WTC11 (cell line): ENCODE measurements around the gene SPATC1L. TPM values are rescaled to one million over a fixed set of nuclear protein-coding genes. Genes with fewer than 3 reads are reported as not detected.

Source experiments
- ATAC-seq: fragments of 200-7000 bp; cut with Tn5 transposase; 2 replicates; pipeline ENCODE4 v1.10.0; 2021; ENCODE audit warnings: mild to moderate bottlenecking, moderate library complexity
- CTCF ChIA-PET: fragments of 300-600 bp; sonication (Branson Sonifier 250); formaldehyde crosslinking; loops from one replicate; lab custom pipeline; 2021; ENCODE audit warnings: antibody characterized with exemption; lab: Charles Lee
- POLR2A ChIA-PET: fragments of 350-600 bp; sonication (Branson Sonifier 250); formaldehyde crosslinking; loops from one replicate; lab custom pipeline; 2021; ENCODE audit warnings: antibody characterized with exemption; lab: Charles Lee
- DNase-seq: peaks from one replicate; pipeline ENCODE4 v3.0.0; 2021; ENCODE audit warnings: low spot score
- H3K27ac Mint-ChIP-seq: 2 replicates; pipeline ENCODE4 v1.8.0; 2021; ENCODE audit warnings: mixed read lengths
- H3K27me3 Mint-ChIP-seq: 2 replicates; pipeline ENCODE4 v1.8.0; 2021; ENCODE audit warnings: low read depth, mild to moderate bottlenecking, moderate library complexity, mixed read lengths
- H3K36me3 Mint-ChIP-seq: 2 replicates; pipeline ENCODE4 v1.8.0; 2021; ENCODE audit warnings: mixed read lengths
- H3K4me1 Mint-ChIP-seq: 2 replicates; pipeline ENCODE4 v1.8.0; 2022; ENCODE audit warnings: mixed read lengths
- H3K4me3 Mint-ChIP-seq: 2 replicates; pipeline ENCODE4 v1.8.0; 2021; ENCODE audit warnings: mild to moderate bottlenecking, moderate library complexity, mixed read lengths
- H3K9me3 Mint-ChIP-seq: 2 replicates; pipeline ENCODE4 v1.8.0; 2021; ENCODE audit warnings: mixed read lengths
- ATF6 ChIP-seq: sonication (generic); formaldehyde crosslinking; IDR thresholded peaks from 2 replicates; pipeline ENCODE4 v1.8.1; 2023; ENCODE audit warnings: mild to moderate bottlenecking, missing genetic modification reagents
- CBFB ChIP-seq: sonication (generic); formaldehyde crosslinking; IDR thresholded peaks from 2 replicates; pipeline ENCODE4 v1.8.1; 2022; ENCODE audit warnings: mild to moderate bottlenecking, low read depth, missing genetic modification reagents
- CREM ChIP-seq: sonication (generic); formaldehyde crosslinking; IDR thresholded peaks from 2 replicates; pipeline ENCODE4 v1.8.1; 2022; ENCODE audit warnings: mild to moderate bottlenecking, missing genetic modification reagents, moderate library complexity
- E2F1 ChIP-seq: sonication (generic); formaldehyde crosslinking; IDR thresholded peaks from 2 replicates; pipeline ENCODE4 v1.8.0; 2022; ENCODE audit warnings: mild to moderate bottlenecking, missing genetic modification reagents
- E2F5 ChIP-seq: sonication (generic); formaldehyde crosslinking; IDR thresholded peaks from 2 replicates; pipeline ENCODE4 v1.8.1; 2022; ENCODE audit warnings: mild to moderate bottlenecking, moderate library complexity, missing genetic modification reagents
- ELF4 ChIP-seq: sonication (generic); formaldehyde crosslinking; IDR thresholded peaks from 2 replicates; pipeline ENCODE4 v1.8.1; 2022; ENCODE audit warnings: low read depth, mild to moderate bottlenecking, moderate library complexity, missing genetic modification reagents
- FOXK1 ChIP-seq: sonication (generic); formaldehyde crosslinking; IDR thresholded peaks from 2 replicates; pipeline ENCODE4 v1.8.0; 2022; ENCODE audit warnings: mild to moderate bottlenecking, moderate library complexity, missing genetic modification reagents
- GABPB1 ChIP-seq: sonication (generic); formaldehyde crosslinking; IDR thresholded peaks from 2 replicates; pipeline ENCODE4 v1.8.1; 2023; ENCODE audit warnings: mild to moderate bottlenecking, missing genetic modification reagents
- HMGA2 ChIP-seq: fragments of 250-450 bp; sonication (Bioruptor Pico); IDR thresholded peaks from 2 replicates; pipeline ENCODE4 v1.4.0; 2021; ENCODE audit warnings: mild to moderate bottlenecking, moderate library complexity
- HMGXB4 ChIP-seq: sonication (generic); formaldehyde crosslinking; IDR thresholded peaks from 2 replicates; pipeline ENCODE4 v1.8.1; 2023; ENCODE audit warnings: mild to moderate bottlenecking, moderate library complexity, missing genetic modification reagents
- MYBL2 ChIP-seq: sonication (generic); formaldehyde crosslinking; IDR thresholded peaks from 2 replicates; pipeline ENCODE4 v1.8.1; 2023; ENCODE audit warnings: mild to moderate bottlenecking, moderate library complexity, missing genetic modification reagents
- NFATC4 ChIP-seq: fragments of 250-450 bp; sonication (Bioruptor Pico); IDR thresholded peaks from 2 replicates; pipeline ENCODE4 v1.9.0; 2021; ENCODE audit warnings: mild to moderate bottlenecking
- NFYB ChIP-seq: sonication (generic); formaldehyde crosslinking; conservative IDR thresholded peaks from 2 replicates; pipeline ENCODE4 v1.8.0; 2022; ENCODE audit warnings: low read depth, missing genetic modification reagents
- NR3C1 ChIP-seq: sonication (generic); formaldehyde crosslinking; conservative IDR thresholded peaks from 2 replicates; pipeline ENCODE4 v1.8.1; 2023; ENCODE audit warnings: low read depth, mild to moderate bottlenecking, missing genetic modification reagents
- PRRX2 ChIP-seq: fragments of 250-450 bp; sonication (Bioruptor Pico); IDR thresholded peaks from 2 replicates; pipeline ENCODE4 v1.8.0; 2021; ENCODE audit warnings: mild to moderate bottlenecking
- RORB ChIP-seq: fragments of 250-450 bp; sonication (Bioruptor Pico); IDR thresholded peaks from 2 replicates; pipeline ENCODE4 v1.9.0; 2021; ENCODE audit warnings: mild to moderate bottlenecking
- STAT6 ChIP-seq: sonication (generic); formaldehyde crosslinking; conservative IDR thresholded peaks from 2 replicates; pipeline ENCODE4 v1.8.1; 2023; ENCODE audit warnings: mild to moderate bottlenecking, low read depth, missing genetic modification reagents, moderate library complexity
- USF1 ChIP-seq: sonication (generic); formaldehyde crosslinking; IDR thresholded peaks from 2 replicates; pipeline ENCODE4 v1.8.0; 2022; ENCODE audit warnings: mild to moderate bottlenecking, missing genetic modification reagents
- ZBTB21 ChIP-seq: sonication (generic); formaldehyde crosslinking; IDR thresholded peaks from 2 replicates; pipeline ENCODE4 v1.8.1; 2023; ENCODE audit warnings: mild to moderate bottlenecking, missing genetic modification reagents, borderline replicate concordance
- ZNF512 ChIP-seq: sonication (generic); formaldehyde crosslinking; IDR thresholded peaks from 2 replicates; pipeline ENCODE4 v1.8.1; 2022; ENCODE audit warnings: missing genetic modification reagents, borderline replicate concordance
- total RNA-seq: library from RNA; stranded (reverse); gene quantifications from 3 replicates; pipeline ENCODE4 v1.2.3, GENCODE V29; 2021
- TF ChIP-seq, protein P1 (sequence below): fragments of 250-450 bp; sonication (Bioruptor Pico); IDR thresholded peaks from 2 replicates; pipeline ENCODE4 v2.1.2; 2022; ENCODE audit warnings: mild to moderate bottlenecking, moderate library complexity

Gene SPATC1L
- total RNA-seq, 1 experiment from 2014 or later, result 61.7 TPM

DNA sequence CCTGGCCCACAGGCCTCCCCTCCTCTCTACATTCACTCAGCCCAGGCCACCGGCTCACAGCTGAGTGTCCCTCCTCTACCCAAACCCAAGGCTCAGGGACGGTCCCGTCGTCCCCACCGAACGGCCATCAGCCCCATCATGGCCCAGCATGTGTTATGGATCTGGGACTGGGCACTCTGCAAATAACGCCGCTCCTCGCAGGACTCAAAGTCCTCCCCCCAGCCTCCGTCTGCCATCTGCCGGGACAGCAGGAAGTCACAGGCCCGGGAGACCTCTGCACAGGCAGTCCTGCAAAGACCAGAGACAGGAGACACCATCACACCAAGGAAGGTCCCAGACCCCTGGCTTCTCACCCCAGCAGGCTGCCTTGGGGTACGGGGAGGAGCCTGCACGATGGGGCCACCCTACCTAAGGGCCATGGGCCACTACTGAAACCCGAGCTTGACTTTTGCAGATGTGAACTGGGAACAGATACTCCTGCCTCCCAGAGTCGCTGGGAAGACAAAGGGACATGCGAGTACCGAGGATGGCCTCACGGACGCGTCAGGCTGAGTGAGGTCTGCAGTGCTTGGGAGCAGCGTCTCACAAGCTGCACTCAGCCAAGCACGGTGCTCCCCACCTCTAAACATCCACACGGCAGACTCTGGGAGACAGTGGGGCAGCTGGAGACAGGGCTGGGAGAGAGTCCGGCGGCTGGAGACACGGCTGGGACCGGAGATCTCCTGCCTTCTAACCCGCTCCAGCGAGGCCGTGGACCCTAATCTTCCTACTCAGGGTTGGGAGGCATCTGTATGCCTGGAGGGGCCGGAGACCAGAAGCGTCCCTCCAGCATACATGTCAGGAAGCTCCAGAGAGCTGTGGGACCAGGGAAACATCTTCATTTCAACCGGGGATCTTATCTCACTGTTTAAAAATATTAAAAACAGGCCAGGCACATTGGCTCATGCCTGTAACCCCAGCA is 10.4 kb upstream of the SPATC1L start (continued):
- TF ChIP-seq, protein P1, sequence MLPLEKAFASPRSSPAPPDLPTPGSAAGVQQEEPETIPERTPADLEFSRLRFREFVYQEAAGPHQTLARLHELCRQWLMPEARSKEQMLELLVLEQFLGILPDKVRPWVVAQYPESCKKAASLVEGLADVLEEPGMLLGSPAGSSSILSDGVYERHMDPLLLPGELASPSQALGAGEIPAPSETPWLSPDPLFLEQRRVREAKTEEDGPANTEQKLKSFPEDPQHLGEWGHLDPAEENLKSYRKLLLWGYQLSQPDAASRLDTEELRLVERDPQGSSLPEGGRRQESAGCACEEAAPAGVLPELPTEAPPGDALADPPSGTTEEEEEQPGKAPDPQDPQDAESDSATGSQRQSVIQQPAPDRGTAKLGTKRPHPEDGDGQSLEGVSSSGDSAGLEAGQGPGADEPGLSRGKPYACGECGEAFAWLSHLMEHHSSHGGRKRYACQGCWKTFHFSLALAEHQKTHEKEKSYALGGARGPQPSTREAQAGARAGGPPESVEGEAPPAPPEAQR, result no peak

GRCh38 chr21:46193829-46194373 is 9.6 kb upstream of the SPATC1L start:
- H3K36me3 Mint-ChIP-seq, result peaks cover 59% of the 10 kb centered on the region
- ChIA-PET POLR2A (no interaction called here), CTCF (no interaction called here)
- H3K27me3 Mint-ChIP-seq, result no peaks in the 10 kb centered on the region
- DNase-seq, result no peak
- peaks cover 6% of the 10 kb centered on the region; the same call in 1 of the 2 replicates for H3K9me3 Mint-ChIP-seq
- no peak overlapping the region for H3K27ac Mint-ChIP-seq
- TF ChIP-seq HMGA2 (CRISPR knock-in tag) (no peak), PRRX2 (no peak), HMGXB4 (CRISPR knock-in tag) (no peak), NFATC4 (CRISPR knock-in tag) (no peak), E2F1 (CRISPR knock-in tag) (no peak), STAT6 (CRISPR knock-in tag) (no peak), GABPB1 (CRISPR knock-in tag) (no peak), MYBL2 (CRISPR knock-in tag) (no peak), RORB (CRISPR knock-in tag) (no peak), E2F5 (CRISPR knock-in tag) (no peak), NFYB (no peak), CREM (CRISPR knock-in tag) (no peak), ZNF512 (CRISPR knock-in tag) (no peak), USF1 (CRISPR knock-in tag) (no peak), FOXK1 (no peak), NR3C1 (CRISPR knock-in tag) (no peak), ELF4 (no peak), CBFB (CRISPR knock-in tag) (no peak), ATF6 (CRISPR knock-in tag) (no peak), ZBTB21 (no peak)
- peaks cover 3% of the 10 kb centered on the region for H3K4me1 Mint-ChIP-seq
- no peak overlapping the region for H3K4me3 Mint-ChIP-seq
- no peak for ATAC-seq
